Liver (tissue), 9 donors: ENCODE data around the gene LIPM. TPM values are rescaled to one million over a fixed set of nuclear protein-coding genes. Genes with fewer than 3 reads are reported as not detected.

Source experiments
- DNase-seq: peaks from one replicate; pipeline ENCODE4 v3.0.0-alpha.2; 2017; ENCODE audit warnings: low spot score
- H3K27ac ChIP-seq, 2 donors: one replicate each; pipeline ENCODE4 v1.7.0; 2013; ENCODE audit warnings: inconsistent platforms in 2 of 2, low read length in 2 of 2, control low read depth in 1 of 2, low read depth in 1 of 2, mild to moderate bottlenecking in 1 of 2
- H3K27me3 ChIP-seq, 4 donors: one replicate each; pipeline versions ENCODE4 v1.6.1 to v1.7.0; 2013; ENCODE audit warnings: low read length in 3 of 4, inconsistent platforms in 1 of 4, mild to moderate bottlenecking in 1 of 4, moderate library complexity in 1 of 4; ENCODE audit not compliant: control insufficient read depth in 4 of 4, insufficient read depth in 4 of 4
- H3K36me3 ChIP-seq, 4 donors: one replicate each; pipeline versions ENCODE4 v1.6.1 to v1.7.0; 2013; ENCODE audit warnings: low read length in 3 of 4, mild to moderate bottlenecking in 3 of 4, low read depth in 1 of 4, moderate library complexity in 1 of 4; ENCODE audit not compliant: control insufficient read depth in 4 of 4, insufficient read depth in 3 of 4
- H3K4me1 ChIP-seq, 4 donors: one replicate each; pipeline versions ENCODE4 v1.6.1 to v1.7.0; 2013; ENCODE audit warnings: low read length in 3 of 4, mild to moderate bottlenecking in 3 of 4, moderate library complexity in 1 of 4; ENCODE audit not compliant: control insufficient read depth in 4 of 4, insufficient read depth in 4 of 4
- H3K4me3 ChIP-seq, 3 donors: one replicate each; pipeline versions ENCODE4 v1.6.1 to v1.7.0; 2013; ENCODE audit warnings: low read length in 3 of 3, control low read depth in 1 of 3, low read depth in 1 of 3, mild to moderate bottlenecking in 1 of 3
- H3K9ac ChIP-seq, 2 donors: one replicate each; pipeline ENCODE4 v1.7.0; 2013; ENCODE audit warnings: low read length in 2 of 2, mild to moderate bottlenecking in 2 of 2, moderate library complexity in 2 of 2, control low read depth in 1 of 2, low read depth in 1 of 2
- H3K9me3 ChIP-seq, 4 donors: one replicate each; pipeline versions ENCODE4 v1.6.1 to v1.7.0; 2013; ENCODE audit warnings: low read length in 3 of 4; ENCODE audit not compliant: control insufficient read depth in 4 of 4
- EGR1 ChIP-seq, 2 donors: IDR thresholded peaks; 2 replicates each; pipeline ENCODE4 v1.6.1; 2016 to 2018; ENCODE audit warnings: antibody characterized with exemption in 2 of 2, low read depth in 2 of 2
- FOXA1 ChIP-seq: IDR thresholded peaks from 2 replicates; pipeline ENCODE4 v1.6.1; 2016; ENCODE audit warnings: antibody characterized with exemption
- GABPA ChIP-seq, 2 donors: IDR thresholded peaks in 1 of 2; conservative IDR thresholded peaks in 1 of 2; 2 replicates each; pipeline ENCODE4 v1.6.1; 2016; ENCODE audit warnings: antibody characterized with exemption in 2 of 2, mild to moderate bottlenecking in 1 of 2, moderate library complexity in 1 of 2
- HNF4A ChIP-seq, 2 donors: conservative IDR thresholded peaks; 2 replicates each; pipeline ENCODE4 v1.6.1; 2016; ENCODE audit warnings: antibody characterized with exemption in 2 of 2, mild to moderate bottlenecking in 2 of 2
- HNF4G ChIP-seq: IDR thresholded peaks from 2 replicates; pipeline ENCODE4 v1.6.1; 2016; ENCODE audit warnings: antibody characterized with exemption
- JUND ChIP-seq, 2 donors: IDR thresholded peaks; 2 replicates each; pipeline ENCODE4 v1.6.1; 2016; ENCODE audit warnings: antibody characterized with exemption in 2 of 2
- NR2F2 ChIP-seq: IDR thresholded peaks from 2 replicates; pipeline ENCODE4 v1.6.1; 2016; ENCODE audit warnings: antibody characterized with exemption
- RAD21 ChIP-seq, 2 donors: IDR thresholded peaks; 2 replicates each; pipeline ENCODE4 v1.6.1; 2016; ENCODE audit warnings: antibody characterized with exemption in 2 of 2, mild to moderate bottlenecking in 2 of 2
- RXRA ChIP-seq, 2 donors: IDR thresholded peaks; 2 replicates each; pipeline ENCODE4 v1.6.1; 2017 to 2018; ENCODE audit warnings: antibody characterized with exemption in 2 of 2, mild to moderate bottlenecking in 1 of 2
- SP1 ChIP-seq: IDR thresholded peaks from 2 replicates; pipeline ENCODE4 v1.6.1; 2018; ENCODE audit warnings: antibody characterized with exemption, mild to moderate bottlenecking
- YY1 ChIP-seq: IDR thresholded peaks from 2 replicates; pipeline ENCODE4 v1.6.1; 2016; ENCODE audit warnings: antibody characterized with exemption, mild to moderate bottlenecking
- WGBS: extraction: QIAGEN DNeasy Blood & Tissue Kit; methylation state at CpG from one replicate; pipeline ENCODE4 v1.1.7; 2013; 5-methylcytosine and 5-hydroxymethylcytosine counted together
- polyA plus RNA-seq, 2 donors: library from polyadenylated mRNA; stranded (reverse) in 1 of 2; unstranded in 1 of 2; fragments of 200-250 nt in 1 of 2; fragments of >200 nt in 1 of 2; fragmentation: Nextera tagmentation in 1 of 2; extraction: Ambion mirVana in 1 of 2; gene quantifications; one replicate each; pipeline versions ENCODE4 v1.2.1 to v1.2.3, GENCODE V29; 2013 to 2015
- total RNA-seq, 2 donors: library from RNA; depleted of rRNA; stranded (reverse); fragments of >200 nt; gene quantifications; one replicate each; pipeline ENCODE4 v1.2.3, GENCODE V29; 2014
- TF ChIP-seq, protein P1 (sequence below): IDR thresholded peaks from 2 replicates; pipeline ENCODE4 v1.6.1; 2016; ENCODE audit warnings: antibody characterized with exemption
- TF ChIP-seq, protein P2 (sequence below): IDR thresholded peaks from 2 replicates; pipeline ENCODE4 v1.6.1; 2016; ENCODE audit warnings: antibody characterized with exemption, mild to moderate bottlenecking
- TF ChIP-seq, protein P3 (sequence below): IDR thresholded peaks from 2 replicates; pipeline ENCODE4 v1.6.1; 2016; ENCODE audit warnings: antibody characterized with exemption
- TF ChIP-seq, protein P4 (sequence below): fragments of 150-350 bp; IDR thresholded peaks from 2 replicates; pipeline ENCODE4 v1.5.1; 2017; ENCODE audit warnings: improper control_type of control experiment, low read depth, low read length; ENCODE audit not compliant: missing input control
- TF ChIP-seq, protein P5 (sequence below): IDR thresholded peaks from 2 replicates; pipeline ENCODE4 v1.6.1; 2016; ENCODE audit warnings: antibody characterized with exemption
- donor health status: healthy.
- donor health status: healthy.
- donor health status: healthy.
- donor health status: healthy.
- donor health status: healthy.

Gene LIPM
- total and polyA plus RNA-seq, 4 donors: not detected

DNA sequence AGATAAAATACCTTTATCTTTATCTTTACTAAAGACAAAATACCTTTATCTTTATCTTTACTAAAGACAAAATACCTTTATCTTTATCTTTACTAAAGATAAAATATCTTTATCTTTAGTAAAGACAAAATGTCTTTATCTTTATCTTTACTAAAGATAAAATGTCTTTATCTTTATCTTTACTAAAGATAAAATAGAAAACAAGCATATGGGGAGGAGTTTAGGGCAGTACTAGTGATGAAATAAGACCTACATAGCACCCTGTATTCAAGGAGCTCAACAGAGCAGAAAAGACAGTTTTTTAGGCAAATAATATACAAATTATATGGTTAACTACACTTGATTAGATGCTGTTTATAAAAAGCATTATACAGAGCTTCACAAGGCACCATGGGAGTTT lies 29.8 kb downstream of the LIPM start:
- no peak overlapping the region for H3K27ac ChIP-seq
- no peak overlapping the region for H3K9ac ChIP-seq
- H3K27me3 ChIP-seq: no peaks in the 10 kb centered on the region
- TF ChIP-seq HNF4G: no peak
- TF ChIP-seq, protein P1, sequence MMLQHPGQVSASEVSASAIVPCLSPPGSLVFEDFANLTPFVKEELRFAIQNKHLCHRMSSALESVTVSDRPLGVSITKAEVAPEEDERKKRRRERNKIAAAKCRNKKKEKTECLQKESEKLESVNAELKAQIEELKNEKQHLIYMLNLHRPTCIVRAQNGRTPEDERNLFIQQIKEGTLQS: no peak
- TF ChIP-seq EGR1 (IDR thresholded peaks at IDR 0.05; ENCODE audit: low read depth in 2 of 2): no peak
- TF ChIP-seq, protein P2, sequence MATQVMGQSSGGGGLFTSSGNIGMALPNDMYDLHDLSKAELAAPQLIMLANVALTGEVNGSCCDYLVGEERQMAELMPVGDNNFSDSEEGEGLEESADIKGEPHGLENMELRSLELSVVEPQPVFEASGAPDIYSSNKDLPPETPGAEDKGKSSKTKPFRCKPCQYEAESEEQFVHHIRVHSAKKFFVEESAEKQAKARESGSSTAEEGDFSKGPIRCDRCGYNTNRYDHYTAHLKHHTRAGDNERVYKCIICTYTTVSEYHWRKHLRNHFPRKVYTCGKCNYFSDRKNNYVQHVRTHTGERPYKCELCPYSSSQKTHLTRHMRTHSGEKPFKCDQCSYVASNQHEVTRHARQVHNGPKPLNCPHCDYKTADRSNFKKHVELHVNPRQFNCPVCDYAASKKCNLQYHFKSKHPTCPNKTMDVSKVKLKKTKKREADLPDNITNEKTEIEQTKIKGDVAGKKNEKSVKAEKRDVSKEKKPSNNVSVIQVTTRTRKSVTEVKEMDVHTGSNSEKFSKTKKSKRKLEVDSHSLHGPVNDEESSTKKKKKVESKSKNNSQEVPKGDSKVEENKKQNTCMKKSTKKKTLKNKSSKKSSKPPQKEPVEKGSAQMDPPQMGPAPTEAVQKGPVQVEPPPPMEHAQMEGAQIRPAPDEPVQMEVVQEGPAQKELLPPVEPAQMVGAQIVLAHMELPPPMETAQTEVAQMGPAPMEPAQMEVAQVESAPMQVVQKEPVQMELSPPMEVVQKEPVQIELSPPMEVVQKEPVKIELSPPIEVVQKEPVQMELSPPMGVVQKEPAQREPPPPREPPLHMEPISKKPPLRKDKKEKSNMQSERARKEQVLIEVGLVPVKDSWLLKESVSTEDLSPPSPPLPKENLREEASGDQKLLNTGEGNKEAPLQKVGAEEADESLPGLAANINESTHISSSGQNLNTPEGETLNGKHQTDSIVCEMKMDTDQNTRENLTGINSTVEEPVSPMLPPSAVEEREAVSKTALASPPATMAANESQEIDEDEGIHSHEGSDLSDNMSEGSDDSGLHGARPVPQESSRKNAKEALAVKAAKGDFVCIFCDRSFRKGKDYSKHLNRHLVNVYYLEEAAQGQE: no peak
- TF ChIP-seq SP1: no peak
- TF ChIP-seq, protein P3, sequence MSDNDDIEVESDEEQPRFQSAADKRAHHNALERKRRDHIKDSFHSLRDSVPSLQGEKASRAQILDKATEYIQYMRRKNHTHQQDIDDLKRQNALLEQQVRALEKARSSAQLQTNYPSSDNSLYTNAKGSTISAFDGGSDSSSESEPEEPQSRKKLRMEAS: no peak
- no peak for TF ChIP-seq JUND (IDR thresholded peaks at IDR 0.05)
- no peak for TF ChIP-seq RXRA (IDR thresholded peaks at IDR 0.05)
- no peak for TF ChIP-seq NR2F2
- no peak for TF ChIP-seq GABPA (IDR thresholded peaks at IDR 0.05 in 1 of 2, conservative IDR thresholded peaks at IDR 0.05 in 1 of 2)
- no peak for TF ChIP-seq FOXA1
- TF ChIP-seq, protein P4, sequence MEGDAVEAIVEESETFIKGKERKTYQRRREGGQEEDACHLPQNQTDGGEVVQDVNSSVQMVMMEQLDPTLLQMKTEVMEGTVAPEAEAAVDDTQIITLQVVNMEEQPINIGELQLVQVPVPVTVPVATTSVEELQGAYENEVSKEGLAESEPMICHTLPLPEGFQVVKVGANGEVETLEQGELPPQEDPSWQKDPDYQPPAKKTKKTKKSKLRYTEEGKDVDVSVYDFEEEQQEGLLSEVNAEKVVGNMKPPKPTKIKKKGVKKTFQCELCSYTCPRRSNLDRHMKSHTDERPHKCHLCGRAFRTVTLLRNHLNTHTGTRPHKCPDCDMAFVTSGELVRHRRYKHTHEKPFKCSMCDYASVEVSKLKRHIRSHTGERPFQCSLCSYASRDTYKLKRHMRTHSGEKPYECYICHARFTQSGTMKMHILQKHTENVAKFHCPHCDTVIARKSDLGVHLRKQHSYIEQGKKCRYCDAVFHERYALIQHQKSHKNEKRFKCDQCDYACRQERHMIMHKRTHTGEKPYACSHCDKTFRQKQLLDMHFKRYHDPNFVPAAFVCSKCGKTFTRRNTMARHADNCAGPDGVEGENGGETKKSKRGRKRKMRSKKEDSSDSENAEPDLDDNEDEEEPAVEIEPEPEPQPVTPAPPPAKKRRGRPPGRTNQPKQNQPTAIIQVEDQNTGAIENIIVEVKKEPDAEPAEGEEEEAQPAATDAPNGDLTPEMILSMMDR: no peak
- H3K4me3 ChIP-seq: no peak overlapping the region
- H3K36me3 ChIP-seq: no peaks in the 10 kb centered on the region
- no peaks in the 10 kb centered on the region for H3K9me3 ChIP-seq
- H3K4me1 ChIP-seq: peaks cover 0 to 3% (median under 1%) of the 10 kb centered on the region in 4 donors
- DNase-seq: no peak

DNA sequence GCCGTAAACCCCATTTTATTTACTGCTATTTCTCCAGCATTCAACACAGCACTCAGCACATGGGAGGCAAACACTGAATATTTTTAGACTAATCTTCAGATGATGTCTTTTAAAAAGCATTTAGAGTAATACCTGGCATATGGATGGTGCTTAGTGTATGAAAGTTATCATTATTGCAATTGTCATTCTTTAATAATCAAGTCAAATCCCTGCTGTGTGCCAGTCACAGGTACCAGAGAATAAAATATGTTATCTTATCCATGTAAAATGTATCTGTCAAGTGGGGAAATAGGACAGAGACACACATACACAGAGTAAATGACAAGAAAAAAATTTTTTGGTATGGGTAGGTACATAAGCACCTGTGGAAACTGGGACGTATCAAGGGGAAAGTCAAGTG lies 30.6 kb downstream of the LIPM start:
- 94% methylated on average over 2 of the region's 2 CpGs for WGBS
- Histone ChIP-seq H3K27ac (no peak overlapping the region), H3K36me3 (no peaks in the 10 kb centered on the region), H3K9ac (no peak overlapping the region), H3K4me3 (no peak overlapping the region), H3K9me3 (no peaks in the 10 kb centered on the region), H3K4me1 (peaks cover 0 to 3% (median under 1%) of the 10 kb centered on the region in 4 donors), H3K27me3 (no peaks in the 10 kb centered on the region)
- no peak for DNase-seq
- no peak for TF ChIP-seq RXRA (IDR thresholded peaks at IDR 0.05)
- no peak for TF ChIP-seq HNF4A (conservative IDR thresholded peaks at IDR 0.05)
- TF ChIP-seq, protein P5, sequence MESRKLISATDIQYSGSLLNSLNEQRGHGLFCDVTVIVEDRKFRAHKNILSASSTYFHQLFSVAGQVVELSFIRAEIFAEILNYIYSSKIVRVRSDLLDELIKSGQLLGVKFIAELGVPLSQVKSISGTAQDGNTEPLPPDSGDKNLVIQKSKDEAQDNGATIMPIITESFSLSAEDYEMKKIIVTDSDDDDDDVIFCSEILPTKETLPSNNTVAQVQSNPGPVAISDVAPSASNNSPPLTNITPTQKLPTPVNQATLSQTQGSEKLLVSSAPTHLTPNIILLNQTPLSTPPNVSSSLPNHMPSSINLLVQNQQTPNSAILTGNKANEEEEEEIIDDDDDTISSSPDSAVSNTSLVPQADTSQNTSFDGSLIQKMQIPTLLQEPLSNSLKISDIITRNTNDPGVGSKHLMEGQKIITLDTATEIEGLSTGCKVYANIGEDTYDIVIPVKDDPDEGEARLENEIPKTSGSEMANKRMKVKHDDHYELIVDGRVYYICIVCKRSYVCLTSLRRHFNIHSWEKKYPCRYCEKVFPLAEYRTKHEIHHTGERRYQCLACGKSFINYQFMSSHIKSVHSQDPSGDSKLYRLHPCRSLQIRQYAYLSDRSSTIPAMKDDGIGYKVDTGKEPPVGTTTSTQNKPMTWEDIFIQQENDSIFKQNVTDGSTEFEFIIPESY: no peak
- TF ChIP-seq, protein P1: no peak
- TF ChIP-seq JUND (IDR thresholded peaks at IDR 0.05): no peak
- TF ChIP-seq SP1: no peak
- no peak for TF ChIP-seq YY1
- TF ChIP-seq, protein P4: no peak
- no peak for TF ChIP-seq FOXA1
- TF ChIP-seq GABPA (IDR thresholded peaks at IDR 0.05 in 1 of 2, conservative IDR thresholded peaks at IDR 0.05 in 1 of 2): no peak
- TF ChIP-seq, protein P2: no peak
- TF ChIP-seq RAD21 (IDR thresholded peaks at IDR 0.05): no peak
- TF ChIP-seq HNF4G: no peak
- no peak for TF ChIP-seq EGR1 (IDR thresholded peaks at IDR 0.05; ENCODE audit: low read depth in 2 of 2)
- TF ChIP-seq, protein P3: no peak
